Stimulated activated CD8-positive, alpha-beta memory T cell treated with anti-CD3 and anti-CD28 coated beads, Interleukin-15, amount 100 ng/mL, for 24 hours (primary cell): ENCODE measurements around the gene SOX18.
"Not testable (repeated sequence)": the region's sequence is repeated elsewhere in the genome, so short reads cannot be mapped to it uniquely, and the experiment has no call there.

ENCODE experiments used
- DNase-seq: peaks from one replicate; pipeline ENCODE4 v3.0.0-alpha.2; 2020; ENCODE audit warnings: low read depth

Gene SOX18

DNA sequence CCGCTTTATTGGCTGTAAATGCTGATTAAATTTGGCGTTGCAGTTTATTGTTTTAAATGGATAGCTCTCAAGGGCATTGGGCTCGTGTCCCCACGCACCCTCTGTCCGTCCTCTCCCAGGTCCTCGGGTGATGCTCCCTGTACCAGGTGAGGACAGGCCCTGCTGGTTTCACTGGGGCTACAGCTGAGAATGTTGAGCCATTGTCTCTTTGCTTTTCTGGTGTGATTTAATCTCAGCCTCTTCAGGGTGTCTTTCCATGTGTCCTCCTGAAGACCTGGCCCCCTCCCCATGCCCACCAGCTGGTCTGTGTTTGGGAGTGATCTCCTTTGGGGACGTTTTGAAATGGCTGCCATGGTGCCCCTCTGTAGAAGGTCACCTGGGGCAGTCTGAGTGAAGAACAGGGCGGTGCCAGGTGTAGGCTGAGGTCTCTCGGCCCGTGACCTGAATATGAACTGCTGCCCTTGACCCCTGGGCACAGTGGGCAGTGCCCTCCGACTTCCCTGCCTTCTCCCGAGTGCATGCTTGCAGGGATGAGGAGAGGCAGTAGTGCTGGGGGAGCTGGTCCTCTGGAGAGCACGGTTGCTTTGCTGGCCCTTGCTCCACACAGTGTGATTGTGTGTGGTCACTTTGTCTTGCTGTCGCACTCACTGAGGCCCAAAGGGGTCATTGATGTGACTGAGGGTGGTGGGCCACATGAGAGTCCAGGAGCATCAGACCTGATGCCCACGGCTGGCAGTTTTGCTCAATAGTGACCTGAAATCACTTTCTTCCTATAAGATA lies 25.9 kb downstream of the SOX18 start:
- DNase-seq = no peak

- DNase-seq = no peak
Measured at GRCh38 chr20:64022671-64023360, 26.6 kb downstream of the SOX18 start.

- no peak for DNase-seq
Measured at GRCh38 chr20:64021124-64021975, 28.1 kb downstream of the SOX18 start.

GRCh38 chr20:64015635-64016034 lies 33.8 kb downstream of the SOX18 start:
- no peak for DNase-seq

- not testable (repeated sequence) for DNase-seq
Measured at GRCh38 chr20:64012385-64013154, 36.9 kb downstream of the SOX18 start.

DNA sequence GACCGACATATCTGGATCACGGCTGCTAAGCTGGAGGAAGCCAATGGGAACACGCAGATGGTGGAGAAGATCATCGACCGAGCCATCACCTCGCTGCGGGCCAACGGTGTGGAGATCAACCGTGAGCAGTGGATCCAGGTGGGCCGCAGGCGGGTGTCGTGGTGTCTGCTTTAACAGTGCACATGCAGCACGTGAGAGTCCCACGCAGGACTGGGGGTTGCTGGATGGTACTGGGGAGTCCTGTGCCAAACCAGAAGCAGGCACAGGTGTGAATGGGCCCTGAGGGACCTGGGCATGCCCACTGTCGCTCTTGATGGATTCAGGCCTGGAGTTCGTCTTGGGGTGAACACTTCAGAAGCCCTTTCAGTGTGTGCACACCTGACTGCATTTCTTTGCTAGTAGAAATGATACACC lies 38.1 kb downstream of the SOX18 start:
- no peak for DNase-seq

DNA sequence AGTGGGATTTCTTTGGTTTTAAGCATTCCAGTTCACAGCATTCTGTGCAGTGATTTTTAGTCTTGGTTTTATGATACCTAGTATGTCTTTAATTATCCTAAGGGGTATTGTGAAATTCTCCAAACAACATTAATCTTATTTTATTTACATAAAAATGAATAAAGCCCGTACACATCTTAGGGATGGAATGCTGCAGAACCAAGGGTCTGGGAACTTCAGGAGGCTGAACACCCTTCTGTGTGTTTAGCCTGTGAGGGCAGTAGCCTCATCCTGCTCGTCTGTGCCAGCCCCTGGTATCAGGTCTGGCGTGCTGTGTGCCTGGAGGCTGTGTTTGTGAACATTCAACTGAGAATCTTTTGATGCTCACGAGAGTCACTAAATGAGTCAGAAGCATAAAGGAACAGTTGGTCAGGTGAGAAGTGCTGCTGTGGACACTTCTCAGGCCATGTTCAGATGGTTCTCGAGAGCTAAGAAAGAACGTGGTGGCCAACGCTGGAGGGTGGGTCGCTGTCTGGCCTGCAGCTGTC lies 38.7 kb downstream of the SOX18 start:
- DNase-seq = no peak

- no peak for DNase-seq
Measured at GRCh38 chr20:64009811-64010387, 39.5 kb downstream of the SOX18 start.

DNA sequence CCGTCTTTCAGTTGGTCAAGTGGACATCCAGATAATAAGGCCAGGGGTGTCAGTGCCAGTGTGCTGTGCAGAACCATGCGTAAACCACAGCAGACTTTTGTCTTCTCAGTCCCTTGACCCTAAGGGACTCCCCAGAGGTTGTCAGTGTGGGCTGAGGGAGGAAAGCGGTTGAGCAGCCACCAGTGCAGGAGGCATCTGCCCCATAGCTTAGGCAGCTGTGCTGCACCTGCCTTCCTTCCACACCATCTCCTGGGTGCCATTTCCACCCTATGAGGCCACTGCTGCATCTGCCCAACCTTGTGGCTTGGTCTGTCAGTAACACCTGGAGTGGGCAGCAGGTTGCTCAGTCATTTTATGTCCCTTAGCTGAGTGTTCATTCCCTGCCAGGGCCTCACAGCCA lies 42.5 kb downstream of the SOX18 start:
- DNase-seq = no peak

GRCh38 chr20:64006490-64006889 lies 42.9 kb downstream of the SOX18 start:
- DNase-seq = no peak

GRCh38 chr20:64005394-64005793 lies 44.0 kb downstream of the SOX18 start:
- DNase-seq = no peak

- DNase-seq = no peak
Measured at GRCh38 chr20:64003960-64004725, 45.3 kb downstream of the SOX18 start.

GRCh38 chr20:64001607-64002011 lies 47.8 kb downstream of the SOX18 start:
- DNase-seq = no peak

DNA sequence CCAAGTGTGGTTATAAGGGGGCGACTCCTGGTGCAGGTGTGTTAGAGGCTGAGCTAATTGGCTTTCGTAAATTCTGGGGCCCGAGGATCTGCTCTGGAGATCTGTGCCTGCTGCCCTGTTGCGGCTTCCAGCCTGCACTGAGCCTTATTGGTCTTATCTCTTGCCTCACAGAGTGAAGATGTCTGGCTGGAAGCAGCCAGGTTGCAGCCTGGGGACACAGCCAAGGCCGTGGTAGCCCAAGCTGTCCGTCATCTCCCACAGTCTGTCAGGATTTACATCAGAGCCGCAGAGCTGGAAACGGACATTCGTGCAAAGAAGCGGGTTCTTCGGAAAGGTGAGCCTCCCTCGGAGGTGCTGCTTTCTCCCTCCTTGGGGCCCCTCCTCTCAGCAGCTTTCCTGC lies 48.5 kb downstream of the SOX18 start:
- no peak for DNase-seq
